Measurements from ENCODE around the gene ANO10.
"Not testable (repeated sequence)": the region's sequence is repeated elsewhere in the genome, so short reads cannot be mapped to it uniquely, and the experiment has no call there.

ANO10 gene

GRCh38 chr3:43587303-43587702, 34.5 kb downstream of the ANO10 start:
- peaks cover 9% of the 10 kb centered on the region for H3K9me3 ChIP-seq (ENCODE audit: low read length)
- H3K27me3 ChIP-seq (ENCODE audit: insufficient read depth, low read length): no peaks in the 10 kb centered on the region
- H3K4me3 ChIP-seq (ENCODE audit: low read length): no peak overlapping the region
- no peaks in the 10 kb centered on the region for H3K4me1 ChIP-seq (ENCODE audit: insufficient read depth, low read length)
- H3K36me3 ChIP-seq (ENCODE audit: insufficient read depth, low read length): no peaks in the 10 kb centered on the region
- no peak overlapping the region for H2AFZ ChIP-seq (ENCODE audit: low read depth, low read length)

GRCh38 chr3:43584043-43584826, 37.6 kb downstream of the ANO10 start:
- H3K4me3 ChIP-seq (ENCODE audit: low read length): no peak overlapping the region
- H3K27me3 ChIP-seq (ENCODE audit: insufficient read depth, low read length): no peaks in the 10 kb centered on the region
- no peak overlapping the region for H2AFZ ChIP-seq (ENCODE audit: low read depth, low read length)
- H3K36me3 ChIP-seq (ENCODE audit: insufficient read depth, low read length): no peaks in the 10 kb centered on the region
- H3K4me1 ChIP-seq (ENCODE audit: insufficient read depth, low read length): no peaks in the 10 kb centered on the region
- peaks cover 1% of the 10 kb centered on the region for H3K9me3 ChIP-seq (ENCODE audit: low read length)

GRCh38 chr3:43583481-43583880, 38.3 kb downstream of the ANO10 start:
- Histone ChIP-seq H3K36me3 (ENCODE audit: insufficient read depth, low read length) (no peaks in the 10 kb centered on the region), H3K4me1 (ENCODE audit: insufficient read depth, low read length) (no peaks in the 10 kb centered on the region), H3K27me3 (ENCODE audit: insufficient read depth, low read length) (no peaks in the 10 kb centered on the region), H3K9me3 (ENCODE audit: low read length) (peaks cover 1% of the 10 kb centered on the region), H2AFZ (ENCODE audit: low read depth, low read length) (no peak overlapping the region), H3K4me3 (ENCODE audit: low read length) (no peak overlapping the region)

GRCh38 chr3:43582866-43583265, 38.9 kb downstream of the ANO10 start:
- H3K4me1 ChIP-seq (ENCODE audit: insufficient read depth, low read length): no peaks in the 10 kb centered on the region
- no peaks in the 10 kb centered on the region for H3K36me3 ChIP-seq (ENCODE audit: insufficient read depth, low read length)
- H2AFZ ChIP-seq (ENCODE audit: low read depth, low read length): no peak overlapping the region
- peaks cover 1% of the 10 kb centered on the region for H3K9me3 ChIP-seq (ENCODE audit: low read length)
- H3K27me3 ChIP-seq (ENCODE audit: insufficient read depth, low read length): no peaks in the 10 kb centered on the region
- no peak overlapping the region for H3K4me3 ChIP-seq (ENCODE audit: low read length)

GRCh38 chr3:43581343-43581742, 40.5 kb downstream of the ANO10 start:
- no peaks in the 10 kb centered on the region for H3K4me1 ChIP-seq (ENCODE audit: insufficient read depth, low read length)
- no peak overlapping the region for H2AFZ ChIP-seq (ENCODE audit: low read depth, low read length)
- no peaks in the 10 kb centered on the region for H3K27me3 ChIP-seq (ENCODE audit: insufficient read depth, low read length)
- peaks cover 1% of the 10 kb centered on the region for H3K9me3 ChIP-seq (ENCODE audit: low read length)
- no peak overlapping the region for H3K4me3 ChIP-seq (ENCODE audit: low read length)
- H3K36me3 ChIP-seq (ENCODE audit: insufficient read depth, low read length): peaks cover 7% of the 10 kb centered on the region

GRCh38 chr3:43580181-43580580, 41.6 kb downstream of the ANO10 start:
- Histone ChIP-seq H3K27me3 (ENCODE audit: insufficient read depth, low read length) (no peaks in the 10 kb centered on the region), H3K36me3 (ENCODE audit: insufficient read depth, low read length) (peaks cover 7% of the 10 kb centered on the region), H3K4me1 (ENCODE audit: insufficient read depth, low read length) (no peaks in the 10 kb centered on the region), H3K9me3 (ENCODE audit: low read length) (peaks cover 1% of the 10 kb centered on the region), H2AFZ (ENCODE audit: low read depth, low read length) (no peak overlapping the region), H3K4me3 (ENCODE audit: low read length) (no peak overlapping the region)

- Histone ChIP-seq H3K4me3 (ENCODE audit: low read length) (no peak overlapping the region), H3K27me3 (ENCODE audit: insufficient read depth, low read length) (no peaks in the 10 kb centered on the region), H3K36me3 (ENCODE audit: insufficient read depth, low read length) (peaks cover 7% of the 10 kb centered on the region), H3K9me3 (ENCODE audit: low read length) (no peaks in the 10 kb centered on the region), H2AFZ (ENCODE audit: low read depth, low read length) (no peak overlapping the region), H3K4me1 (ENCODE audit: insufficient read depth, low read length) (no peaks in the 10 kb centered on the region)
Observed at GRCh38 chr3:43573576-43573975, 48.2 kb downstream of the ANO10 start.

- not testable (repeated sequence) for H3K4me3 ChIP-seq (ENCODE audit: low read length); H3K36me3 ChIP-seq (ENCODE audit: insufficient read depth, low read length); H3K9me3 ChIP-seq (ENCODE audit: low read length); H2AFZ ChIP-seq (ENCODE audit: low read depth, low read length); H3K4me1 ChIP-seq (ENCODE audit: insufficient read depth, low read length); H3K27me3 ChIP-seq (ENCODE audit: insufficient read depth, low read length)
Observed at GRCh38 chr3:43565661-43566341, 56.0 kb downstream of the ANO10 start.

- Histone ChIP-seq H3K9me3 (ENCODE audit: low read length) (no peaks in the 10 kb centered on the region), H3K4me3 (ENCODE audit: low read length) (no peak overlapping the region), H2AFZ (ENCODE audit: low read depth, low read length) (no peak overlapping the region), H3K4me1 (ENCODE audit: insufficient read depth, low read length) (no peaks in the 10 kb centered on the region), H3K36me3 (ENCODE audit: insufficient read depth, low read length) (peaks cover 29% of the 10 kb centered on the region), H3K27me3 (ENCODE audit: insufficient read depth, low read length) (no peaks in the 10 kb centered on the region)
Observed at GRCh38 chr3:43559961-43560360, 61.9 kb downstream of the ANO10 start.

- Histone ChIP-seq H3K4me1 (ENCODE audit: insufficient read depth, low read length) (no peaks in the 10 kb centered on the region), H3K27me3 (ENCODE audit: insufficient read depth, low read length) (no peaks in the 10 kb centered on the region), H3K36me3 (ENCODE audit: insufficient read depth, low read length) (peaks cover 34% of the 10 kb centered on the region), H2AFZ (ENCODE audit: low read depth, low read length) (no peak overlapping the region), H3K9me3 (ENCODE audit: low read length) (peaks cover 5% of the 10 kb centered on the region), H3K4me3 (ENCODE audit: low read length) (no peak overlapping the region)
Observed at GRCh38 chr3:43558171-43558570, 63.6 kb downstream of the ANO10 start.

GRCh38 chr3:43549626-43550290, 72.1 kb downstream of the ANO10 start:
- Histone ChIP-seq H3K4me1 (ENCODE audit: insufficient read depth, low read length) (no peaks in the 10 kb centered on the region), H3K9me3 (ENCODE audit: low read length) (peaks cover 4% of the 10 kb centered on the region), H3K27me3 (ENCODE audit: insufficient read depth, low read length) (no peaks in the 10 kb centered on the region), H2AFZ (ENCODE audit: low read depth, low read length) (no peak overlapping the region), H3K36me3 (ENCODE audit: insufficient read depth, low read length) (peaks cover 16% of the 10 kb centered on the region), H3K4me3 (ENCODE audit: low read length) (no peak overlapping the region)

GRCh38 chr3:43544277-43544676, 77.5 kb downstream of the ANO10 start:
- not testable (repeated sequence) for H3K4me1 ChIP-seq (ENCODE audit: insufficient read depth, low read length); H3K4me3 ChIP-seq (ENCODE audit: low read length); H2AFZ ChIP-seq (ENCODE audit: low read depth, low read length); H3K27me3 ChIP-seq (ENCODE audit: insufficient read depth, low read length); H3K36me3 ChIP-seq (ENCODE audit: insufficient read depth, low read length); H3K9me3 ChIP-seq (ENCODE audit: low read length)

- no peaks in the 10 kb centered on the region for H3K27me3 ChIP-seq (ENCODE audit: insufficient read depth, low read length)
- H3K9me3 ChIP-seq (ENCODE audit: low read length): no peaks in the 10 kb centered on the region
- no peaks in the 10 kb centered on the region for H3K4me1 ChIP-seq (ENCODE audit: insufficient read depth, low read length)
- no peak overlapping the region for H2AFZ ChIP-seq (ENCODE audit: low read depth, low read length)
- H3K4me3 ChIP-seq (ENCODE audit: low read length): no peak overlapping the region
- no peaks in the 10 kb centered on the region for H3K36me3 ChIP-seq (ENCODE audit: insufficient read depth, low read length)
Observed at GRCh38 chr3:43542328-43543043, 79.3 kb downstream of the ANO10 start.

Measured in neuron (in vitro differentiated cells).